ENCODE results near the gene RCC1. TPM values are rescaled to one million over a fixed set of nuclear protein-coding genes. Genes with fewer than 3 reads are reported as not detected.

Gene RCC1
- total RNA-seq, 4 donors from 2014 or later: 6.1 to 24.5 (median 13.7) TPM

- Histone ChIP-seq H3K36me3 (peaks cover 0 to 84% of the 10 kb centered on the region in 2 donors), H3K27me3 (no peaks in the 10 kb centered on the region), H3K27ac (no peak overlapping the region), H3K4me1 (no peaks in the 10 kb centered on the region), H3K9me3 (no peaks in the 10 kb centered on the region), H3K4me3 (no peak overlapping the region)
- in situ Hi-C loops (cut with MboI; ENCODE audit: low sequenced_read_pairs in 4 of 4): no loop called here
- TF ChIP-seq CTCF (IDR thresholded peaks at IDR 0.05 in 4 of 5, conservative IDR thresholded peaks at IDR 0.05 in 1 of 5) (no peak), POLR2A (IDR thresholded peaks at IDR 0.05) (no peak)
- no peak for DNase-seq
- no peak for ATAC-seq
- intact Hi-C loops (cut with DNase I; ENCODE audit: low total_unique reads): no loop called here
Observed at GRCh38 chr1:28482702-28483101, 23.1 kb upstream of the RCC1 start.

DNA sequence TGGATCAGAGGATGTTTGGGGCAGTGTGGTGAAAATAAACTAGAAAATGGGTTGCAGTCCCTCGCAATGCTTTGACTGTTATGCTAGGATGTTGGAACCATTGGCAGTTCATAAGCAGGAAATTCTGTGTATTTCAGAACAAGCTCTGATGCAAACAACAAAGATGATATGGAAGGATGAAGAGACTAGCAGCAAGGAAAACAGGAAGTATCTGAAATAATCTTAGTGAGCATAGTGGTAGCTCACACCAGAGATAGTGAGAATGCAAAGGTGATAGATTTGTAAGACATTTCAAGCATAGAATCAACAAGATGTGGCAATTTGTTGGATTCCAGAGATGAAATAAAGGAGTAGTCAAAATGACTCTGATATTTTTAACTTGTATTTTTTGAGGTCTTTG is 11.1 kb upstream of the RCC1 start:
- no peak for ATAC-seq
- intact Hi-C loops (cut with DNase I; ENCODE audit: low total_unique reads): no loop called here
- peaks cover 0 to 72% of the 10 kb centered on the region in 2 donors for H3K36me3 ChIP-seq

DNA sequence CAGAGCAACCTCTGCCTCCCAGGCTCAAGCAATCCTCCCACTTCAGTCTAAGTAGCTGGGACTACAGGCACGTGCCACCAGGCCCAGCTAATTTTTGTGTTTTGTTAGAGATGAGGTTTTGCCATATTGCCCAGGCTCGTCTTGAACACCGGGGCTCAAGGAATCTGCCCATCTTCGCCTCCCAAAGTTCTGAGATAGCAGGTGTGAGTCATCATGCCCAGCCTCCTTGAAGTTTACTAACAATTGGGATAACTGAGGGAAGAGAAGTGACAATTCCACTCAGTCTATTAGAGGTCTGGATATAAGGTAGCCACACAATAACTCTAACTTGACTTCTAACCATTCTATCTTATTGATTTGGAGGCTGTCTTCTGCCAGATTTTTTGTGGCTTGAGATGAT is 6.3 kb upstream of the RCC1 start:
- intact Hi-C loops (cut with DNase I; ENCODE audit: low total_unique reads): no loop called here
- H3K36me3 ChIP-seq: peaks cover 0 to 29% of the 10 kb centered on the region in 2 donors
- in situ Hi-C loops (cut with MboI; ENCODE audit: low sequenced_read_pairs in 4 of 4): no loop called here
- TF ChIP-seq CTCF (IDR thresholded peaks at IDR 0.05 in 4 of 5, conservative IDR thresholded peaks at IDR 0.05 in 1 of 5) (no peak), POLR2A (IDR thresholded peaks at IDR 0.05) (no peak)
- no peaks in the 10 kb centered on the region for H3K9me3 ChIP-seq
- H3K27ac ChIP-seq: no peak overlapping the region
- DNase-seq (no peak), ATAC-seq (no peak)
- no peaks in the 10 kb centered on the region for H3K27me3 ChIP-seq
- H3K4me3 ChIP-seq: no peak overlapping the region
- no peaks in the 10 kb centered on the region for H3K4me1 ChIP-seq

More for the DNA sequence above, 11.1 kb upstream of the RCC1 start:
- Histone ChIP-seq H3K4me3 (no peak overlapping the region), H3K27me3 (no peaks in the 10 kb centered on the region), H3K9me3 (no peaks in the 10 kb centered on the region), H3K4me1 (no peaks in the 10 kb centered on the region), H3K27ac (no peak overlapping the region)
- no peak for DNase-seq
- in situ Hi-C loops (cut with MboI; ENCODE audit: low sequenced_read_pairs in 4 of 4): no loop called here
- TF ChIP-seq POLR2A (IDR thresholded peaks at IDR 0.05) (no peak), CTCF (IDR thresholded peaks at IDR 0.05 in 4 of 5, conservative IDR thresholded peaks at IDR 0.05 in 1 of 5) (no peak)

GRCh38 chr1:28501925-28502324 is 3.9 kb upstream of the RCC1 start:
- peaks cover 5 to 12% of the 10 kb centered on the region in 2 donors for H3K4me1 ChIP-seq
- DNase-seq (no peak), ATAC-seq (no peak)
- H3K27ac ChIP-seq: peak overlapping the region in 3 of 4 donors; percentile 66 to 79 (median 66)
- intact Hi-C loops (cut with DNase I; ENCODE audit: low total_unique reads): no loop called here
- H3K36me3 ChIP-seq: peaks cover 0 to 8% of the 10 kb centered on the region in 2 donors
- H3K9me3 ChIP-seq: no peaks in the 10 kb centered on the region
- H3K27me3 ChIP-seq: no peaks in the 10 kb centered on the region
- TF ChIP-seq POLR2A (IDR thresholded peaks at IDR 0.05) (no peak), CTCF (IDR thresholded peaks at IDR 0.05 in 4 of 5, conservative IDR thresholded peaks at IDR 0.05 in 1 of 5) (no peak)
- in situ Hi-C loops (cut with MboI; ENCODE audit: low sequenced_read_pairs in 4 of 4): loop anchor here in 3 of 4 donors (10.0 to 25.0 kb wide), 3 partner anchors 110 to 385 kb away; no protein-coding TSS in a partner anchor
- H3K4me3 ChIP-seq: no peak overlapping the region

DNA sequence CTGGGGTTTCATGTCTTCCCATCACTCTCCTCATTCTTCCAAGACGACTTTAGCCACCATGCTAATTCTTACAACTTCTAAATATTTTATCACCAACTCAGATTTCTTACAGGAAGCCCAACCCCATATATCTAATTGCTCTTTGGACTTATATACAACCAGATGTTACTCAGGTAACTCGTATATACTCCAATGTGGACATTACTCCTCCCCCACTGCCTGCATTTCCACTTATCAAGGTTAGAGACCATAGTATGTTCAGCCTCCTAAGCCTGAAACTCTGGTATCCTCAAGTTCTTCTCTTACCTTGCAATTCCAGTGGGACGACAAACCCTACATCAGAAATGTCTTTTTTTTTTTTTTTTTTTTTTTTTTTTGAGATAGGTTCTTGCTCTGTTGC is 2.7 kb upstream of the RCC1 start:
- in situ Hi-C loops (cut with MboI; ENCODE audit: low sequenced_read_pairs in 4 of 4): loop anchor here in 3 of 4 donors (10.0 to 25.0 kb wide), 3 partner anchors 109 to 384 kb away; no protein-coding TSS in a partner anchor
- Histone ChIP-seq H3K36me3 (peaks cover 0 to 2% of the 10 kb centered on the region in 2 donors), H3K4me3 (no peak overlapping the region), H3K27me3 (no peaks in the 10 kb centered on the region), H3K4me1 (peaks cover 16 to 24% of the 10 kb centered on the region in 2 donors), H3K9me3 (no peaks in the 10 kb centered on the region), H3K27ac (no peak overlapping the region)
- TF ChIP-seq POLR2A (IDR thresholded peaks at IDR 0.05) (no peak), CTCF (IDR thresholded peaks at IDR 0.05 in 4 of 5, conservative IDR thresholded peaks at IDR 0.05 in 1 of 5) (no peak)
- no peak for ATAC-seq
- intact Hi-C loops (cut with DNase I; ENCODE audit: low total_unique reads): no loop called here
- no peak for DNase-seq
